ENCODE data around the gene STRIP1.

- TF ChIP-seq CTCF (conservative IDR thresholded peaks at IDR 0.05; ENCODE audit: low read length), result no peak
- TF ChIP-seq EZH2phosphoT487 (IDR thresholded peaks at IDR 0.05; ENCODE audit: borderline replicate concordance, low read depth, low read length), result no peak
Observed at GRCh38 chr1:110017792-110018191, 16.6 kb upstream of the STRIP1 start.
